GM18861 (cell line): ENCODE measurements around the gene FXYD6.

Experiments used
- ATAC-seq: cut with Tn5 transposase; IDR thresholded peaks from one replicate; pipeline ENCODE4 v1.9.1; 2021; ENCODE audit not compliant: unreplicated experiment

Gene FXYD6

GRCh38 chr11:117887431-117888138 is 11.1 kb upstream of the FXYD6 start:
- no peak for ATAC-seq

- ATAC-seq: no peak
Measured at GRCh38 chr11:117885777-117886176, 9.3 kb upstream of the FXYD6 start.

- ATAC-seq: no peak
Measured at GRCh38 chr11:117884994-117885393, 8.5 kb upstream of the FXYD6 start.

GRCh38 chr11:117883063-117883462 is 6.6 kb upstream of the FXYD6 start:
- no peak for ATAC-seq

- no peak for ATAC-seq
Measured at GRCh38 chr11:117882311-117882905, 6.0 kb upstream of the FXYD6 start.

DNA sequence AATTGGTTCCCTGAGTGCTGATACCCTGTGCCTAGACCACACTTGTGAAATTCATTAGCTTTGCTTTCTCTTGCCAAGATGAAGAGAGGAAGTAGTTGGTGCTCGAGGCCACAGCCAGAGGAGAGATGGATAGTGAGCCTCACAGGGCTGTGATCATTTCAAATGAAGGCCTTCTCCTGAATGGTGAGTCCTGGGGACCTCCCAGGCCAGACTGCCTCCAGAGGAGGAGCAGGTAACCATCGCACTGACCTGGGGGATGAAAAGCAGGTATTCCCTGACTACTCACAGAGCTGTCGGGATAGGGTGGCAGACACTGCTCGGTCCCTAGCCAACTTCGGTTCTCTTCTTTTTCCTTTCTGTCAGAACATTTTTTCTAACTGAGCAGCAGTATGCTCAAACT is 4.8 kb upstream of the FXYD6 start:
- ATAC-seq: no peak

- ATAC-seq: no peak
Measured at GRCh38 chr11:117879516-117880480, 3.3 kb upstream of the FXYD6 start.

DNA sequence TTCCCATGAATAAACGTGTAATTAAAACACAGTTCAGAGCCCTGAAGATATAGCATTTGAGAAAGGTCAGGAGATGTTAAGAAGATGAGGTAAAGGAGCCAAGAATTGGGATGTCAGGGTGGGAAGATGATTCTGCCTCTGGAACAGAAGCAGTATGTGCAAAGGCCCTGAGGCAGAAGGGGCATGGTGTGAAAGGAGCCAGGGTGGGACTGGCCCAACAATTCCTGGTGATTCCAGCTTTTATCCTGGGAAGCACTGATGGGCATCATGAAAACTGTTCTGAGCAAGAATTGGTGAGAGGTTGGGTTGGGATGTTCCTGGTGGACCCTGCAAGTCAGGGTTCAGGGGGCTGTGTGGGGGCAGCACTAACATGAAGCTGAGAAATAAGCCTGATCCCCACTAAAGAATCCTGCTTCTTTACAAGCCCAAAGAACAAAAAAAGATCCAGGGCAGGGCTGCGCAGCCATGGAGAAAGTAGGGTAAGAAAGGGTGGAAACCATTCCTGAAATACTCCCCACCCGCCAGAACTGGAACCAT is 2.5 kb upstream of the FXYD6 start:
- no peak for ATAC-seq

DNA sequence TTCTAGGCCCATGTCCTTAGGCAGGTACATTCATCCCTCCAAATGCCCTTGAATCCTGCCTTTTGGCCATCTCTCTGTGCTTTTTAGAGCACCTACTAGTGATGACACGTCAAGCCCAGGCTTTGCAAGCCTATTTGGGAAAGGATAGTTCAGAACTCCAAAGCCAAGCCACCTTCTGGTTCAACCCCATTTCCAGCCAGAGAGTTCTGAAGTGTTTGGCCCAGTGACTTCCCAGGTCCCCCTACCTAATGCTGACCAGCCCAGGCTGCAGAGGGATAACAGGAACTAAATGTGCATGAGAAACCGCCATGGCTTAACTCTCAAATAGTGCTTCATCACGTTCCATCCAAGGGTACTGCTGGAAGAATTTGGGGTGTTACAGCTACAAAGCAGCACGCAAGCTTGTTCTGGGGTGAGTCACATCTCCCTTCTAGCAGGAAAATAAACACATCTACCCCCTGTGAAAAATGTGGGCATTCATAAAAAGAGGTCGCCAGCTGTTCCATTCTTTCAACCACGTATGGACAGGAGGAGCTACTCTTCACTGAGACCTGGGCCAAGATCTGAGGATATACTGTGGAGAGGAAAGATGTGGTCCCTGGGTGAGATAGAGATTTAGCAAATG is 2.0 kb upstream of the FXYD6 start:
- ATAC-seq: no peak

DNA sequence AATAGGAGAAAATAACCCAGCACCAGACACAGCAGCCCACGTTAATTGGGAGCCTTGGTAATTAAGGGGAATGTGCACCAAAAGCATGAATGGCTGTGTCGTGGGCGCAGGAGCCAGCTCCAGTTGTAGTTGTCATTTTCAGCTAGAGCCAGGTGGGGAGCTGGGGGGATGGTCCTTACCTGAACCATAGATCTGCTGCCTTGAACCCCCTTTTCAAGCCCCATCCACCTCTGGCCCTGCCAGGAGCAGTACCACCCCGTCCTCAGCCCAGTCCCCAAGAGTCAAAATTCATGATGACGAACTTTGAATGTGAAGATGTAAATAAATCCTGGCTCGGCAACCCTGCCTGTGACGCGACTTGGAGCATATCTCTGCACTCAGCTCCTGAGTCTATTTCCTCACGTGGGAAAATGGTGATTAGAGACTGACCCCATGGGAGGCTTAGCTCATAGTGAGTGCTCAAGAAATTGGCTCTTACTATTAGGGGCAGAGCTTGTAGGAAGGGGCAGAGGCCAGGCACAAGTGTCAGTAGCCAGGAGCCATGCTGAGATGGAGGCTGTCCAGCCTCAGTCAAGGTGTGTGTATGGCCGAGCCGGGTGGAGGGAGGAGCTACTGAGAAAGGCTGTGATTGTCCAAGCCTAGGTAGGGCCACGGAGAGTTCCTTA is 794 bp upstream of the FXYD6 start:
- no peak for ATAC-seq

GRCh38 chr11:117876059-117876340 is 458 bp downstream of the FXYD6 start:
- no peak for ATAC-seq

- ATAC-seq: no peak
Measured at GRCh38 chr11:117875382-117876058, 938 bp downstream of the FXYD6 start.

- no peak for ATAC-seq
Measured at GRCh38 chr11:117874910-117875381, 1.5 kb downstream of the FXYD6 start.

GRCh38 chr11:117874253-117874909 is 2.1 kb downstream of the FXYD6 start:
- ATAC-seq: no peak

- ATAC-seq: no peak
Measured at GRCh38 chr11:117873828-117874125, 2.7 kb downstream of the FXYD6 start.

DNA sequence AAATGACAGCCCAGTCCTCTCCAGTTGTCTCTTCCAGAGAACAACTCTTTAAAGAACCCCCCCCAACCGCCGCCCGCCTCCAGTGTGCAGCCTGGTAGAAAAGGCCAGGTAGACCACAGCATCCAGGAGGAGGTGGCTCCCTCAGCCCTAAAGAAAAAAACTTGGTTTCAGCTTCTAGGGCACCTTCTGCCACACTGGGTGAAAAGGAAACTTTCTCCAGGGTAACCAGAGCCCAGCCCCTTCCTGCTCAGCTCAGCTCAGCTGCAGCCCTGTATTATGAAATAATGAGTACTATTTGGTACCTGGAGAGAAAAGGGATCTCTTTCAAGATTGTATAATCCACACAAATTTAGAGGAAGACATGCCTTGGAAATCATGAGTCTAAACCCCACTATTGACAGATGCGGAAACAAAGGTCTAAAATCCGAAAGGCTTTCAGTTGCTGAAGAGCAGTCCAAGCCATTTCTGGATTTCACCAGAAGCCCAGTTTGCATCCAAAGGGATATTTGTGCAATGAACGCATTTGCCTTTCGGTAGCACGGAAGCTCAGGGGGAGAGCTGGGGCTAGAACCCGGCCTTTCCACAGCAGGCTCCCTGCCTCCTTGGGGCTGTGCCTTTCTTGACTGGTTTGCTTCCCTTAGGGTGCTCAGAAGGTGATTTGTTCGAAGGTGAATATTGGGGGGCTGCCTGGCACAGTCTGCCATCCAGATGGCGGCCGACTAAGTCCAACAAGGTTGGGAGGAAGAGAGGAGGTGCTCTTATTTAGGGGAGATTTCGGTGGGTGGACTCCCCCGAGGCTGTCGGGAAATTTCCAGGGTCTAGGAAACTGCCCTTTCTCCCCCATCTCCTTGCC is 3.3 kb downstream of the FXYD6 start:
- no peak for ATAC-seq

- ATAC-seq: no peak
Measured at GRCh38 chr11:117872420-117872961, 4.0 kb downstream of the FXYD6 start.

DNA sequence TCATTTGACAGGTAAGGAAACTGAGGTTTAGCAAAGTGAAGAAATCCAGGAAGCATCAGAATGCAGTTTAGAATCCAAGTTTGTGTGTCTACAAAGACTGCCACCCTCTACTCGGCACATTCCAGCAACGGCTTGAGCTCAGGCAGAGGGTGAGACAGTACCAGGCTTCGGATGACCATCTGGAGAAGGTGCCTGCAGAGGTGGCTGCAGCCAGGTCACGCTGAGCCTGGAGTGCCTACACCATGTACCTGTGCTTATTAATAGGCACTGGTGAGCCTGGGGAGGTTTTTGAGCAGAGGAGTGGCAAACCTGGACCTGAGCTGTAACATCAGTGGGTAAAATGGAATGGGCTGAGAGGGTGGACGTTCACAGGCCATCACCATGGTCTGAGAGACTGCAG is 4.7 kb downstream of the FXYD6 start:
- no peak for ATAC-seq

DNA sequence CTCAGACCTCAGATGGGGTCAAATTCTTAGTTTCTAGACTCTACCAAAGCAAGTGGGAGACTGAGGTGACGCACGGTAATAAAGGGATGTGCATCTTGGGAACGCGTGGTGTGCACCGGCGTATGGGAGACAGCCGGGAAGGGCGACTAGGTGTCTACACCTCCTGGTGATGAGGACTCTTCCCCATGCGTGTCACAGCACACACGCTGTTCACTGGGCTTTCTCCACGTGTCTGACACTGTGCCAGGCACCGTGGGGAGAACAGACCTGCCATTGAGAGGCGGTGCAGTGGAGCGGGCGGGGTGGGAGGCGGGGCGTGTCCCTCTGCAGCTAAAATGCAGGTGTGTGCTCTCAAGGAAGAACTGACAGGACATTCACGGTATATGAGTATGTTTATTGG is 5.3 kb downstream of the FXYD6 start:
- ATAC-seq: no peak
